Sigmoid colon (tissue), 7 donors: Measurements from ENCODE around the gene TPCN2. TPM values are rescaled to one million over a fixed set of nuclear protein-coding genes. Genes with fewer than 3 reads are reported as not detected.

ENCODE experiments used
- DNase-seq: peaks from one replicate; pipeline ENCODE4 v3.0.0-alpha.2; 2019
- H3K27ac ChIP-seq, 4 donors: fragments of 200-600 bp; sonication (generic); one replicate each; pipeline ENCODE4 v1.5.1; 2016 to 2019; ENCODE audit warnings: mild to moderate bottlenecking in 1 of 4
- H3K27me3 ChIP-seq, 3 donors: fragments of 200-600 bp; sonication (generic); one replicate each; pipeline ENCODE4 v1.5.1; 2019; ENCODE audit warnings: mild to moderate bottlenecking in 1 of 3
- H3K36me3 ChIP-seq, 4 donors: fragments of 200-600 bp; sonication (generic); one replicate each; pipeline ENCODE4 v1.5.1; 2016 to 2019
- H3K4me1 ChIP-seq, 4 donors: fragments of 200-600 bp; sonication (generic); one replicate each; pipeline ENCODE4 v1.5.1; 2017 to 2019
- H3K4me3 ChIP-seq, 4 donors: fragments of 200-600 bp; sonication (generic); one replicate each; pipeline ENCODE4 v1.5.1; 2017 to 2019; ENCODE audit warnings: mild to moderate bottlenecking in 2 of 4, moderate library complexity in 1 of 4
- H3K9me3 ChIP-seq, 4 donors: fragments of 200-600 bp in 3 of 4; sonication (generic) in 3 of 4; one replicate each; pipeline versions ENCODE4 v1.5.1 to v1.6.1; 2013 to 2019
- CTCF ChIP-seq, 4 experiments: fragments of 450-650 bp in 3 of 4; fragments of 200-600 bp in 1 of 4; IDR thresholded peaks; one replicate each; pipeline ENCODE4 v1.5.1; 2016 to 2019; ENCODE audit warnings: antibody characterized with exemption in 4 of 4, mild to moderate bottlenecking in 3 of 4, moderate library complexity in 2 of 4
- EP300 ChIP-seq, 4 donors: sonication (generic); formaldehyde crosslinking; IDR thresholded peaks; one replicate each; pipeline ENCODE4 v1.6.1; 2017; ENCODE audit warnings: antibody characterized with exemption in 4 of 4
- POLR2A ChIP-seq, 2 donors: fragments of 450-650 bp; IDR thresholded peaks; one replicate each; pipeline ENCODE4 v1.6.1; 2016; ENCODE audit warnings: antibody characterized with exemption in 2 of 2, mild to moderate bottlenecking in 2 of 2, moderate library complexity in 2 of 2
- POLR2AphosphoS5 ChIP-seq, 4 donors: sonication (generic); formaldehyde crosslinking; IDR thresholded peaks; one replicate each; pipeline ENCODE4 v1.6.1; 2017; ENCODE audit warnings: antibody characterized with exemption in 4 of 4
- WGBS, 2 donors: extraction: QIAGEN DNeasy Blood & Tissue Kit; methylation state at CpG; one replicate each; pipeline ENCODE4 v1.1.7; 2013; 5-methylcytosine and 5-hydroxymethylcytosine counted together
- intact Hi-C: fragments of 100-400 bp; cut with DNase I; formaldehyde crosslinking; loops from one replicate; pipeline ENCODE4 v1.15.1; 2023
- polyA plus RNA-seq, 3 donors: library from polyadenylated mRNA; stranded (reverse); fragments of 200-250 nt; gene quantifications; one replicate each; pipeline ENCODE4 v1.2.3, GENCODE V29; 2013
- total RNA-seq, 4 donors: library from RNA; depleted of rRNA; stranded (reverse); fragments of >200 nt; gene quantifications; one replicate each; pipeline ENCODE4 v1.1.0, GENCODE V29; 2016
- donor health status: healthy with polysubstance abuse.
- donor health status: Bipolar disorder and iron deficiency.
- donor health status: healthy.

Gene TPCN2
- total and polyA plus RNA-seq, 7 donors: 1.6 to 43.5 (median 17.5) TPM

DNA sequence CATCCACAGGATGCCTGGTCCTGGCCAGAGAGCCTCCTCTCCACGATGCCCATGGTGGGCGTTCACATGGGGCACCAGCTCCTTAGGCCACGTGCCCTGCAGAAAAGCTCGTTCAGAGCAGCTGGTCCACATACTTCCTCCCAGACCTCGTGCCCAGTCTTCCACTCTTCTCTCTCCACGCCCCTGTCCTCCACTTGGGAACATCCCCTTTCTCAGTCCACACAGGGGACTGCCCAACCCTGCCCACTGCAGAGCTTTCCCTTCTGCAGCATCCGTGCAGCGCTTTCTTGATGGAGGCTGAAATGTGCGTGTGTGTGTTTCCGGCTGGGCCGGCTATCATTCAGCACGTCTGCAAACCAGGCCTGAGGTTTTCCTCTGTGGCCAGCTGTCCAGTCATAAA is 11.3 kb downstream of the TPCN2 start:
- H3K9me3 ChIP-seq: no peaks in the 10 kb centered on the region
- peaks cover 0 to 53% (median 33%) of the 10 kb centered on the region in 4 donors for H3K4me1 ChIP-seq
- intact Hi-C loops: no loop called here
- H3K27me3 ChIP-seq: no peaks in the 10 kb centered on the region
- peaks cover 33 to 71% (median 58%) of the 10 kb centered on the region in 4 donors for H3K36me3 ChIP-seq
- peak overlapping the region in 1 of 4 donors; percentile 19 for H3K27ac ChIP-seq
- TF ChIP-seq CTCF (IDR thresholded peaks at IDR 0.05) (no peak), EP300 (IDR thresholded peaks at IDR 0.05) (no peak), POLR2A (IDR thresholded peaks at IDR 0.05) (no peak), POLR2AphosphoS5 (IDR thresholded peaks at IDR 0.05) (no peak)
- no peak for DNase-seq
- no peak overlapping the region for H3K4me3 ChIP-seq
- 89 to 90% methylated on average over 12 of the region's 12 CpGs for WGBS, 2 donors

GRCh38 chr11:69060806-69061712 is 12.3 kb downstream of the TPCN2 start:
- H3K9me3 ChIP-seq: no peaks in the 10 kb centered on the region
- peaks cover 33 to 71% (median 53%) of the 10 kb centered on the region in 4 donors for H3K36me3 ChIP-seq
- no peak for DNase-seq
- TF ChIP-seq POLR2A (IDR thresholded peaks at IDR 0.05): no peak
- H3K4me1 ChIP-seq: peaks cover 0 to 54% (median 41%) of the 10 kb centered on the region in 4 donors
- intact Hi-C loops: no loop called here
- 90 to 91% methylated on average over 25 of the region's 25 CpGs for WGBS, 2 donors
- H3K4me3 ChIP-seq: no peak overlapping the region
- H3K27me3 ChIP-seq: no peaks in the 10 kb centered on the region
- peak overlapping the region in 2 of 4 donors; percentile 3 to 25 for H3K27ac ChIP-seq

DNA sequence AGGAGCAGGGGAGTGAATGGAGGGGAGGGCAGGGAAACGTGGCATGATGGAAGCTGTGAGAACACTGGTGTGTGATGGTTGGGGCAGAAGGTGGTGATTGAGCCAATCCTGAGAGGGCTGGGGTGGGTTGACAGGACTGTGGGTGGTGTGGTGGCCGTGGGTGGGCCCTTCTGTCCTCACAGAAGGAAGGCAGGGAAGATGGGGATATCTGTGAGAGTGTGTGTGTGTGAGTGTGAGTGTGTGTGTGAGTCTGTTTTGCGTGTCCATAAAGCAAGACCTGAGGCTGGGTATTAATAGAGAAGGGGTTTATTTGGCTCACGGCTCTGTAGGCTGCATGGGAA is 13.0 kb downstream of the TPCN2 start:
- intact Hi-C loops: no loop called here
- no peaks in the 10 kb centered on the region for H3K27me3 ChIP-seq
- peak overlapping the region in 1 of 4 donors; percentile 25 for H3K27ac ChIP-seq
- DNase-seq: no peak
- no peak overlapping the region for H3K4me3 ChIP-seq
- TF ChIP-seq EP300 (IDR thresholded peaks at IDR 0.05): no peak
- no peak for TF ChIP-seq CTCF (IDR thresholded peaks at IDR 0.05)
- no peak for TF ChIP-seq POLR2A (IDR thresholded peaks at IDR 0.05)
- no peak for TF ChIP-seq POLR2AphosphoS5 (IDR thresholded peaks at IDR 0.05)
- no peaks in the 10 kb centered on the region for H3K9me3 ChIP-seq
- peaks cover 33 to 71% (median 52%) of the 10 kb centered on the region in 4 donors for H3K36me3 ChIP-seq
- 84 to 86% methylated on average over 4 of the region's 4 CpGs for WGBS, 2 donors
- peaks cover 0 to 58% (median 44%) of the 10 kb centered on the region in 4 donors for H3K4me1 ChIP-seq

- Histone ChIP-seq H3K27me3 (no peaks in the 10 kb centered on the region), H3K4me1 (peaks cover 0 to 61% (median 44%) of the 10 kb centered on the region in 4 donors), H3K4me3 (no peak overlapping the region), H3K36me3 (peaks cover 33 to 69% (median 48%) of the 10 kb centered on the region in 4 donors), H3K9me3 (no peaks in the 10 kb centered on the region), H3K27ac (no peak overlapping the region)
- no peak for DNase-seq
- WGBS, 2 donors: 94 to 95% methylated on average over 15 of the region's 15 CpGs
- TF ChIP-seq POLR2AphosphoS5 (IDR thresholded peaks at IDR 0.05) (no peak), CTCF (IDR thresholded peaks at IDR 0.05) (no peak), POLR2A (IDR thresholded peaks at IDR 0.05) (no peak), EP300 (IDR thresholded peaks at IDR 0.05) (no peak)
- intact Hi-C loops: no loop called here
Observed at GRCh38 chr11:69062169-69062855, 13.6 kb downstream of the TPCN2 start.
